Stimulated activated CD4-positive, alpha-beta T cell treated with anti-CD3 and anti-CD28 coated beads, Interleukin-4, amount 100 ng/mL, for 48 hours (primary cell): ENCODE results near the gene HPDL.
"Not testable (repeated sequence)": the region's sequence is repeated elsewhere in the genome, so short reads cannot be mapped to it uniquely, and the experiment has no call there.

Experiments used
- DNase-seq, 2 donors: peaks; one replicate each; pipeline ENCODE4 v3.0.0-alpha.2; 2020; ENCODE audit warnings: low read depth in 2 of 2

The HPDL gene

DNA sequence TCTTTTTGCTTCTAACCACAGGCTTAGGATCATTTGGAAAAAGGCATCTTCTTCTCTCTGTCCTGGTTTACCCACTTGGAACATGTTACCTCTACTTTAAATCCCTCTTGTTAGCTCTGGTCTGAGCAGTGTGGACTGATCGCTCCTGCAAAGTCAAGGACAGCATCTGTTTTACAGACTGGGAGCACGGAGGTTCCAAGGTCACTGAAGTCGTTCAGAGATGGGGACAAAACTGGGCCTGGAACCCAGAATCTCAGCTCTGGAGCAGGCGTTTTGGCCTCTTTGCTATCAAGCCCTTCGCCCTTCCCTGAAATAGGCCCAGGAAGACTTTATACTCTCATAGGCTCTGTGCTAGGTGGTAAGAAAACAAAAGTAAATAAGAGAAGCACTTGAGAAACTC lies 24.8 kb downstream of the HPDL start:
- no peak for DNase-seq

DNA sequence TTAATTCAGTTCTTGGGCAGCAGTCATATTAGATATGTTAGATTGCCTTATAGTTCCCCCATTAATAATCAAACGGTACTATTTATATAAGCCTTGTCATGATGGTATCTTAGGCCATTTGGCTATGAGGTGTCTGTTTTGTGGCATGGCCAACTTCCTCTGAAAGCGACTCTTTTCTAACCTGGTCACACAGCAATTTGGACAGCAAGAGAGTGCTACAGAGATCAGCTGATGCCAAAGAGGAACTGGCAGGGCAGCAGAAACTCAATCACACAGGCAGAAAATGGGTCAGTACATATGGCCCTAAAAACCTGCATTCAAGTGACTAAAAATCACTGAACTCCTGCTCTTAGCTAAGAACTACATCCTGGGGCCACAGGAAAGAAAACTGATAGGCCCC lies 27.0 kb downstream of the HPDL start:
- DNase-seq, result no peak

DNA sequence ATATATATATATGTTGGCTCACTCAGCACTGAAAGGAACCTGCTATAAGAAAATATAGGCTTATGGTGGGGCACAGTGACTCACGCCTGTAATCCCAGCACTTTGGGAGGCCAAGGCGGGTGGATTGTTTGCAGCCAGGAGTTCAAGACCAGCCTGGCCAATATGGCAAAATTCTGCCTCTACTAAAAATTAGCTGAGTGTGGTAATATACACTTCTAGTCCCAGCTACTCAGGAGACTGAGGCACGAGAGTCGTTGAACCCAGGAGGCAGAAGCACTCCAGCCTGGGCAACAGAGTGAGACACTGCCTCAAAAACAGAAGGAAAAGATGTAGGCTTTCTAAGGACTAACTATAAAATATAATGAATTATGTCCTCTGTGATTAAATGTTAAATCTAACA lies 28.1 kb downstream of the HPDL start:
- no peak for DNase-seq

DNA sequence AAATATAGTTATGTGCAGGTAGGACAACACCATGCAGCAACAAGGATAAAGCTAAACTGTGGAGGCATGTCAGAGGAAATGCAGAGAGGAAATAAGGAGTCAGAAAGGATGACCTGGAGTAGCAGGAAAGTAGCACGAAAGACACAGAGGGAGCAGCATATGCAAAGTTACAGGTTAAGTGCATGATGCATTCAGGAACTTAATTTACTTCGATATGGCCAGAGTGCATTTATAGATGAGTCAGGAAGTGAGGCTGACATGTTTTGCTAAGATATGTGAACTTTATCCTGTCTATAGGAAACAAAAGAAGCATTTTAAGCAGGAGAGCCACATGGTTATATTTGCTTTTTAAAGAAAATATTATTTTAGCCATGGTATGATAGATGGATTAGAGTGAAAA lies 29.0 kb downstream of the HPDL start:
- no peak for DNase-seq

DNA sequence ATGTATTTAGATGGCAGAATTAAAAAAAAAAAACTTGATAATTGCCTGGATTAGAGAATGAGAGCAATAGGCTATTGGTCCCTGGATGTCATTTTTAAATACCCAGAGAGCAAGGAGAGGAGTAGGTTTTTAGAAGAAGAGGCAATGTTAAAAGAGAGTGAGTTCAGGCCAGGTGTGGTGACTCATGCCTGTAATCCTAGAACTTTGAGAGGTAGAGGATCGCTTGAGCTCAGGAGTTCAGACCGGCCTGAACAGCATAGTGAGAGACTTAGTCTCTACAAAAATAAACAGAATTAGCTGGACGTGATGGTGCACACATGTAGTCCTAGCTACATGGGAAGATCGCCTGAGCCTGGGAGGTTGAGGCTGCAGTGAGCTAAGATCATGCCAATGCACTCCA lies 29.5 kb downstream of the HPDL start:
- DNase-seq, result no peak

DNA sequence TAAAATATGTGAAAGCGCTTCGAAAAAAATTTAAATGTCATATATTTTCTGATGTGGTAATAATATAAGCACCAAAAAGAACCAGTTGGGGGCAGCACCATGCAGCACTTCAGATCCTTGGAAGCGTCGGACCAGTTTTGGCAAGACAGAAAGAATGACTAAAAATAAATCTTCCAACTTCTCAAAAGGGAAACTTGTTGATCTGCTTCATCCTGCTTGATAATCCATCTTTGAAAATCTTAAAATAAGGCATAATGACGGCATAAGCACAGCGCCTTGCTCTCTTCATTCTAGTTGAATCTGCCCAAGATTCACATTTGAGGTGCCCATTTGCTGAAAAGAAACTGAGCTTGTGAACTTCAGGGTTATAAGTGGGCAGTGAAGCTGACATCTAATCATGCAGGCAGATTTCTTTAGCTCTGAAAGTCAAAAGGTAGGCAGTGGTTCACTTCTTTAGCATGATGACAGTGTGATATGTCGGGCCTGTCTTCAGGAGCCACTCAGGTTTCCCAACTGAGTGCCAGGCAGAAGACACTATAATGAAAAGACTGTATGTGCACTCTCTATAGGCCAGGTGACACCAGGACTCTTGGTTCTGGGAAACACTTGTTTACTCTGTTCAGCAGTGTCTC lies 33.3 kb downstream of the HPDL start:
- DNase-seq, result peak; percentile 28 to 47

DNA sequence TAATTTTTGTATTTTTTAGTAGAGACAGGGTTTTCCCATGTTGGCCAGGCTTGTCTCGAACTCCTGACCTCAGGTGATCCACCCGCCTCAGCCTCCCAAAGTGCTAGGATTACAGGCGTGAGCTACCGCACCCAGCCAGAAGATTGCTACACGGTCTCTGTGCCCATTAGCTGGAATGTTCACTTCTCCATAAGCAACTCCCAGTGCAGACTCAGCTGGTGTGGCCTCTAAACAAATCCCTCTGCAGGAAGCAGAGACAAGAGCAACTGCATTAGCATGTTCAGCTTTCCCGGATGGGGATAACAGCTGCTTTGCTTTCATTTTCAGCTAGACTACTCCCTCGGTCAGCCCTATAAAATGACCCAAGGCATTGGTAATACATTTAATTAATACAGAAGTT lies 34.3 kb downstream of the HPDL start:
- DNase-seq, result not testable (repeated sequence)

DNA sequence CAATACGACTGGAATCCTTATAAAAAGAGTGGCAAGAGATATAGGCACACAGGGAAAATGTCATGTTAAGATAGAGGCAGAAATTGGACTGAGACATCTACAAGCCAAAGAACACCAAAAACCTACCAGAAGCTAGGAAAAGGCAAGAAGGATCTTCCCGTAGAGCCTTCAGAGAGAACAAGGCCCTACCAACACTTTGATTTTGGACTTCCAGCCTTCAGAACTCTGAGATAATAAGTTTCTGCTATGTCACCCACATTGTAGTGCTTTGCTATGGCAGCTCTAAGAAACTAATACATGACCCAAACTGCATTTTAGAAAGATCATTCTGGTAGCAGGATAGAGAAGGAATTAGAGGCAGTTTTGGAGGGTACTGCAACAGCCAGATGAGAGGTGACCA lies 37.6 kb downstream of the HPDL start:
- DNase-seq, result no peak

DNA sequence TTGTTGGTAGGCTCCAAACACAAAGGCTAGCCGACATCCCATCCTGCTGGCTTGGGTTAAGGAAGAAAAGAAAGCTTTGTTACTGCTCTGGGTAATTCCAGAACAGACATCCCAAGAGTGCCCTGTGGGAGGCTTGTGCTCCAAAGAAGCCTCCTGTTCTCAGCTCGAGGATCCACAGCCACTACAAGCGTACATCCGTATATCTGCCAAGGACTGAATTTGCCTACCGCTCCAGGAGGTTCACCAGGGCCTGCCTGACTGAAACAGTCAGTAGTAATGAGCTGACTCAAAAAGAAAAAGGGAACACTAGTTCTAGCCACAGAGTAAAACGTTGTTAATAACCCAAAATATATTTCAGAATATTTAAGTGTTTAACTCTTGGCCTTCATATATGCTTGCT lies 38.4 kb downstream of the HPDL start:
- DNase-seq, result no peak

DNA sequence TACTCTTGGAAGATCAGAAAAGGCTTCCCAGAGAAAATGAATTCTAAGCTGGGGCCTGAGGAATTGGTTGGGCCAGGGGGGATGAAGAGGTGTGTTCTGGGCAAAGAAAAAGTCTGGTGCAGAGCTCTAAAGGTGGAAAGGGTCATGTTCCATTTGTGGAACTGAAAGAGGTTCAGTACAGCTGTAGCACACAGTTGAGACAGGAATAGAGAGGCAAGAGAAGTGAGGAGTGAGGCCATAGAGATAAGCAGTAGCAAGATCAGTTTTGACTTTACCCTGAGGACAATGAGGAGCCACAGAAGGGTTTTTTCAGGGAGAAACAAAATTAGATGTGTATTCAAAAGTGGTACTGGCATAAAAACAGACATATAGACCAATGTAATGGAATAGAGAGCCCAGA lies 43.9 kb downstream of the HPDL start:
- DNase-seq, result no peak

DNA sequence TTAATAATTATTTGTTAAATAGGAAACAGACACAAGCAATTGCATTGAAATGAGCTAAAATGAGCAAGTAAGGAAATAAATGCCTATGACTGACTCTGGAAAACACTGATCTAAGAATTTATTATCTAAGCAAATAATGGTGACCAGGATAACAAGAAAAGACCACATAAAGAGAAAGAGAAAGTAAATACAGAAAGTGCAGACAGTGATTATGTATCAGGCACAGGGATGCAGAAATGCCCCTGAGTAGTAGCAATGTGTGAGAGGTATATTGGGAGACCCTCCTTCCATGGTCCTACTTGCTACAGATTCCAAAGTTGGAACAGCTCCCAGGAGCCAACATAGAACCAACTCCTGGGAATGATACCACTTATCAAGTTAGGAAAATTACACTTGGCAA lies 46.9 kb downstream of the HPDL start:
- DNase-seq, result no peak

DNA sequence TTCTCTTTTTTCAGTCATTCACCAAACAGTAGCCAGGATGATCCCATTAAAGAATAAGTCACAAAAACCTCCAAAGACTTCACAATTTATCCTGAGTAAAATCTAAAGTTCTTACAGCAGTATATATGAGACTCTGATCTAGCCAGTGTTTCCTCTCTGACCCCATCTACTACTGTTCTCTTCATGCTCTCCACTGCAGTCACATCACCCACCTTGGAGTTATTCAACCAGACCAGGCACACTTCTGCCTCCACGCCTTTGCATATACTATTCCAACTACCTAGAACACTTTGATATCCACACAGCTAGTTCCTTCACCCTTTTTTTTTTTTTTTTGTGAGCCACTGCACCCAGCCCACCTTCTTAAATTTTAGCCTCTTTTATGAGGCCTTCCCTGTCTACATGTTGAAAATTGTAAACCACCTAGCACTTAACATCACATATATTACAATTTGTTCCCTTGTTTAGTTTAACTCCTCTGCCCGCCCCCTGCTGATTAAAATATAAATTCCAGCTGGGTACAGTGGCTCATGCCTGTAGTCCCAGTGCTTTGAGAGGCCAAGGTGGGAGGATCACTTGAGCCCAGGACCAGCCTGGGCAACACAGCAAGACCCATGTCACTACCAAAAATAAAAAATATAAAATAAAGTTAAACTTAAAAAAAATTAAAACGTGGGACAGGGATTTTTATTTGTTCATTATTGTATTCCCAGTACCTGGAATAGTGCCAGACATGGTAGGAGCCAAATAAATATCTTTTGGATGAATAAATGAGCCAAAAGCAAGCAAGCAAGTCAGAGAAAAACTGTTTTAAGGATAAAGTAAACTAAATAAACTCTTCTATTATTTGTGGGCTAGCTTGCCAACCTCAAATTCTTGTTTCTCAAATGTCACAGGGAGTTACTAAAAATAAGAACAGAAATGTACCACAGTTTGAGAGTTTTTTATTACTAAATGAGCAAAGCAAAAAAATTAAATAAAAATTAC lies 48.7 kb downstream of the HPDL start:
- no peak for DNase-seq

DNA sequence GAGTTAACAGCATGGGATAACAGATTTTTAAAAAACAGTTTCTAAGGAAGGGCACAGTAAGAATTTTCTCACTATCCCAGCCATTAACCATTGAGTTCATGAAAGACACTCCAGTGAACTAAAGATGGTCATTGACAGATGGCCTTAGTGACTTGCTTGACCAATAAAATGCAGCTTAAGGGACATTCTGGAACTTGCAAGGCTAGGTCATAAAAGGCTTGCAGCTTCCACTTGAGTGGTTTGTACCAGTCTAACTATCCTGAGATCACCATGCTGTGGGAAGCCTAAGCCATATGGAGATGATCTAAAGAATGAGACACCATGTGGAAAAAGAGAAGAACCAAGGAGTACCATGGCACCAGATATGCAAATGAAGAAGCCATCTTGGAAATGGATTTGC lies 51.5 kb downstream of the HPDL start:
- DNase-seq, result no peak
